ENCODE results near the gene AFF3. TPM values are rescaled to one million over a fixed set of nuclear protein-coding genes. Genes with fewer than 3 reads are reported as not detected.

The AFF3 gene
- total RNA-seq, 1 experiment from 2014 or later = 0.22 TPM

- Mint-ChIP-seq H3K4me3 (no peak overlapping the region), H3K9me3 (no peaks in the 10 kb centered on the region; a peak in 1 of 5 replicates), H3K27ac (no peak overlapping the region), H3K27me3 (ENCODE audit: low read depth) (no peaks in the 10 kb centered on the region), H3K4me1 (peaks cover 0 to 4% of the 10 kb centered on the region in 2 experiments; a peak in 1 of 4 replicates), H3K36me3 (ENCODE audit: insufficient read depth in 1 of 3, low read depth in 3 of 3) (no peaks in the 10 kb centered on the region)
- H2AFZ ChIP-seq (ENCODE audit: low read length) = no peak overlapping the region
- H2BK20ac ChIP-seq (ENCODE audit: low read depth, low read length, poor library complexity, severe bottlenecking) = no peak overlapping the region
- DNase-seq = no peak
- H3K18ac ChIP-seq (ENCODE audit: insufficient read length, low read depth, low read length) = no peak overlapping the region
- H3K9ac ChIP-seq (ENCODE audit: extremely low read depth, insufficient read length, low read length) = no peak overlapping the region
- H2BK120ac ChIP-seq (ENCODE audit: low read depth, low read length, poor library complexity, severe bottlenecking) = no peak overlapping the region
- H4K5ac ChIP-seq (ENCODE audit: insufficient read length, low read depth, low read length) = no peak overlapping the region
- H3K56ac ChIP-seq (ENCODE audit: insufficient read length, low read depth, low read length) = no peak overlapping the region
- H3T11ph ChIP-seq (ENCODE audit: low read length) = no peak overlapping the region
- no peaks in the 10 kb centered on the region for H3K23me2 ChIP-seq (ENCODE audit: insufficient read length, low read depth, low read length, poor library complexity, severe bottlenecking)
- H3K79me1 ChIP-seq (ENCODE audit: insufficient read depth, low read depth, low read length, poor library complexity, severe bottlenecking) = no peaks in the 10 kb centered on the region
- H3K4ac ChIP-seq (ENCODE audit: low read depth, low read length) = no peak overlapping the region
- no peaks in the 10 kb centered on the region for H4K20me1 ChIP-seq (ENCODE audit: control insufficient read depth, insufficient read depth, insufficient read length)
- no peak overlapping the region for H3K23ac ChIP-seq (ENCODE audit: insufficient read length, low read depth, low read length)
- H3K4me2 ChIP-seq (ENCODE audit: insufficient read depth, insufficient read length, low read length) = no peak overlapping the region
- H3K27ac ChIP-seq (ENCODE audit: insufficient read length, low read depth, low read length) = no peak overlapping the region
- H2BK5ac ChIP-seq (ENCODE audit: insufficient read length, low read length) = no peak overlapping the region
- no peak overlapping the region for H2BK15ac ChIP-seq (ENCODE audit: low read depth, low read length)
- no peak overlapping the region for H3K14ac ChIP-seq (ENCODE audit: insufficient read depth, low read length)
- no peaks in the 10 kb centered on the region for H3K27me3 ChIP-seq (ENCODE audit: insufficient read depth, low read length)
- no peak overlapping the region for H4K8ac ChIP-seq (replicated peaks; ENCODE audit: insufficient read length, low read depth, low read length)
- H3K79me2 ChIP-seq (ENCODE audit: insufficient read depth, low read length) = no peaks in the 10 kb centered on the region
- no peak overlapping the region for H2AK5ac ChIP-seq (ENCODE audit: insufficient read length, low read length)
- no CpG with 5 or more reads among the region's 6 CpGs for WGBS (ENCODE audit: extremely low coverage, insufficient read length, low lambda C conversion rate)
- TF ChIP-seq, protein P1, sequence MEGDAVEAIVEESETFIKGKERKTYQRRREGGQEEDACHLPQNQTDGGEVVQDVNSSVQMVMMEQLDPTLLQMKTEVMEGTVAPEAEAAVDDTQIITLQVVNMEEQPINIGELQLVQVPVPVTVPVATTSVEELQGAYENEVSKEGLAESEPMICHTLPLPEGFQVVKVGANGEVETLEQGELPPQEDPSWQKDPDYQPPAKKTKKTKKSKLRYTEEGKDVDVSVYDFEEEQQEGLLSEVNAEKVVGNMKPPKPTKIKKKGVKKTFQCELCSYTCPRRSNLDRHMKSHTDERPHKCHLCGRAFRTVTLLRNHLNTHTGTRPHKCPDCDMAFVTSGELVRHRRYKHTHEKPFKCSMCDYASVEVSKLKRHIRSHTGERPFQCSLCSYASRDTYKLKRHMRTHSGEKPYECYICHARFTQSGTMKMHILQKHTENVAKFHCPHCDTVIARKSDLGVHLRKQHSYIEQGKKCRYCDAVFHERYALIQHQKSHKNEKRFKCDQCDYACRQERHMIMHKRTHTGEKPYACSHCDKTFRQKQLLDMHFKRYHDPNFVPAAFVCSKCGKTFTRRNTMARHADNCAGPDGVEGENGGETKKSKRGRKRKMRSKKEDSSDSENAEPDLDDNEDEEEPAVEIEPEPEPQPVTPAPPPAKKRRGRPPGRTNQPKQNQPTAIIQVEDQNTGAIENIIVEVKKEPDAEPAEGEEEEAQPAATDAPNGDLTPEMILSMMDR (conservative IDR thresholded peaks at IDR 0.05) = no peak
- no peak overlapping the region for H4K91ac ChIP-seq (ENCODE audit: insufficient read length, low read depth, low read length)
- no peaks in the 10 kb centered on the region for H3K4me1 ChIP-seq (ENCODE audit: insufficient read depth, low read length)
- no peaks in the 10 kb centered on the region for H3K9me3 ChIP-seq (ENCODE audit: control insufficient read depth, low read depth, low read length)
- no peak overlapping the region for H2BK12ac ChIP-seq (ENCODE audit: insufficient read length, low read depth, low read length)
These were observed 283.3 kb downstream of the AFF3 start for GRCh38 chr2:99858951-99859596.
